OCI-LY1 (cell line): ENCODE data around the gene PZP.

Experiments
- H2AFZ ChIP-seq: fragments of 200-600 bp; sonication (generic), shearing (Covaris generic); 2 replicates; pipeline ENCODE4 v1.6.0; 2014; ENCODE audit warnings: antibody characterized with exemption, mild to moderate bottlenecking, low read length
- H3F3A ChIP-seq: fragments of 200-600 bp; sonication (generic), shearing (Covaris generic); 2 replicates; pipeline ENCODE4 v1.6.0; 2014; ENCODE audit warnings: mild to moderate bottlenecking, antibody characterized with exemption, low read length, moderate library complexity; ENCODE audit not compliant: insufficient read depth
- H3K27ac ChIP-seq: fragments of 200-600 bp; sonication (generic); 2 replicates; pipeline ENCODE4 v1.5.1; 2014; ENCODE audit warnings: low read length, mixed run types, mild to moderate bottlenecking, low read depth; ENCODE audit not compliant: poor library complexity, severe bottlenecking
- H3K27me3 ChIP-seq: fragments of 200-600 bp; sonication (generic); 2 replicates; pipeline ENCODE4 v1.6.0; 2014; ENCODE audit warnings: antibody characterized with exemption, mild to moderate bottlenecking, low read length, moderate library complexity; ENCODE audit not compliant: insufficient read depth
- H3K36me3 ChIP-seq: fragments of 200-600 bp; sonication (generic); 2 replicates; pipeline ENCODE4 v1.6.1; 2014; ENCODE audit warnings: mild to moderate bottlenecking, antibody characterized with exemption, low read length, moderate library complexity, mixed read lengths; ENCODE audit not compliant: insufficient read depth
- H3K4me1 ChIP-seq: fragments of 200-600 bp; sonication (generic); 2 replicates; pipeline ENCODE4 v1.5.1; 2014; ENCODE audit warnings: mild to moderate bottlenecking, low read length, moderate library complexity; ENCODE audit not compliant: insufficient read depth, severe bottlenecking
- H3K4me2 ChIP-seq: fragments of 200-600 bp; sonication (generic), shearing (Covaris generic); 2 replicates; pipeline ENCODE4 v1.6.1; 2014; ENCODE audit warnings: low read length
- H3K4me3 ChIP-seq: fragments of 200-600 bp; sonication (generic); 2 replicates; pipeline ENCODE4 v1.5.1; 2014; ENCODE audit warnings: low read length, low read depth, mild to moderate bottlenecking, mixed read lengths; ENCODE audit not compliant: poor library complexity, severe bottlenecking
- H3K79me2 ChIP-seq: fragments of 200-600 bp; shearing (Covaris generic); 2 replicates; pipeline ENCODE4 v1.6.1; 2016; ENCODE audit warnings: mixed run types, low read length, mixed read lengths; ENCODE audit not compliant: insufficient read depth
- H3K9ac ChIP-seq: fragments of 200-600 bp; sonication (generic), shearing (Covaris generic); 2 replicates; pipeline ENCODE4 v1.6.1; 2014; ENCODE audit warnings: mild to moderate bottlenecking, low read length, mixed read lengths
- H3K9me2 ChIP-seq: fragments of 200-600 bp; sonication (generic), shearing (Covaris generic); 2 replicates; pipeline ENCODE4 v1.6.1; 2014; ENCODE audit warnings: low read depth, mild to moderate bottlenecking, low read length, mixed read lengths
- H3K9me3 ChIP-seq: fragments of 200-600 bp; shearing (Covaris generic); 2 replicates; pipeline ENCODE4 v1.6.1; 2014; ENCODE audit warnings: low read length, mixed read lengths
- H4K20me1 ChIP-seq: fragments of 200-600 bp; sonication (generic), shearing (Covaris generic); 2 replicates; pipeline ENCODE4 v1.6.0; 2016; ENCODE audit warnings: mild to moderate bottlenecking, low read length; ENCODE audit not compliant: insufficient read depth
- CTCF ChIP-seq: fragments of 200-600 bp; sonication (generic), shearing (Covaris generic); IDR thresholded peaks from 2 replicates; pipeline ENCODE4 v1.5.1; 2017; ENCODE audit warnings: mild to moderate bottlenecking, antibody characterized with exemption, low read length, moderate library complexity, mixed read lengths
- EZH2 ChIP-seq: fragments of 200-600 bp; sonication (generic), shearing (Covaris generic); IDR thresholded peaks from 2 replicates; pipeline ENCODE4 v1.8.0; 2017; ENCODE audit warnings: borderline replicate concordance, mixed run types, mild to moderate bottlenecking, antibody characterized with exemption, low read length, moderate library complexity, mixed read lengths

PZP gene

GRCh38 chr12:9148926-9149325 lies 59.3 kb downstream of the PZP start:
- H3F3A ChIP-seq: no peaks in the 10 kb centered on the region
- TF ChIP-seq EZH2: no peak
- no peak for TF ChIP-seq CTCF
- 0 out of 2 replicates have a peak, but pooled peaks cover 2% of the 10 kb centered on the region for H3K9me3 ChIP-seq

GRCh38 chr12:9147461-9147860 lies 60.7 kb downstream of the PZP start:
- Histone ChIP-seq H3K9me2 (no peaks in the 10 kb centered on the region), H3K79me2 (no peaks in the 10 kb centered on the region), H3K36me3 (no peaks in the 10 kb centered on the region), H3F3A (no peaks in the 10 kb centered on the region), H2AFZ (no peak overlapping the region), H3K4me3 (no peak overlapping the region), H3K27ac (no peak overlapping the region), H3K9me3 (0 out of 2 replicates have a peak, but pooled peaks cover 3% of the 10 kb centered on the region), H3K4me2 (no peak overlapping the region), H3K27me3 (no peaks in the 10 kb centered on the region), H3K4me1 (no peaks in the 10 kb centered on the region), H3K9ac (no peak overlapping the region), H4K20me1 (no peaks in the 10 kb centered on the region)
- TF ChIP-seq EZH2 (no peak), CTCF (no peak)

More at GRCh38 chr12:9148926-9149325, 59.3 kb downstream of the PZP start:
- H2AFZ ChIP-seq: no peak overlapping the region
- H3K27ac ChIP-seq: no peak overlapping the region
- no peaks in the 10 kb centered on the region for H3K27me3 ChIP-seq
- no peaks in the 10 kb centered on the region for H4K20me1 ChIP-seq
- no peaks in the 10 kb centered on the region for H3K9me2 ChIP-seq
- no peak overlapping the region for H3K4me3 ChIP-seq
- H3K9ac ChIP-seq: no peak overlapping the region
- H3K36me3 ChIP-seq: no peaks in the 10 kb centered on the region
- H3K4me2 ChIP-seq: no peak overlapping the region
- no peaks in the 10 kb centered on the region for H3K4me1 ChIP-seq
- H3K79me2 ChIP-seq: no peaks in the 10 kb centered on the region

GRCh38 chr12:9144730-9145106 lies 63.5 kb downstream of the PZP start:
- Histone ChIP-seq H3K4me3 (no peak overlapping the region), H3K4me1 (no peaks in the 10 kb centered on the region), H4K20me1 (no peaks in the 10 kb centered on the region), H3K9ac (no peak overlapping the region), H3K79me2 (no peaks in the 10 kb centered on the region), H3K9me3 (0 out of 2 replicates have a peak, but pooled peaks cover 3% of the 10 kb centered on the region), H3F3A (no peaks in the 10 kb centered on the region), H3K27ac (no peak overlapping the region), H3K36me3 (no peaks in the 10 kb centered on the region), H2AFZ (no peak overlapping the region), H3K4me2 (no peak overlapping the region), H3K9me2 (no peaks in the 10 kb centered on the region), H3K27me3 (no peaks in the 10 kb centered on the region)
- no peak for TF ChIP-seq EZH2
- no peak for TF ChIP-seq CTCF
